ENCODE data around the gene FXN.

FXN gene

DNA sequence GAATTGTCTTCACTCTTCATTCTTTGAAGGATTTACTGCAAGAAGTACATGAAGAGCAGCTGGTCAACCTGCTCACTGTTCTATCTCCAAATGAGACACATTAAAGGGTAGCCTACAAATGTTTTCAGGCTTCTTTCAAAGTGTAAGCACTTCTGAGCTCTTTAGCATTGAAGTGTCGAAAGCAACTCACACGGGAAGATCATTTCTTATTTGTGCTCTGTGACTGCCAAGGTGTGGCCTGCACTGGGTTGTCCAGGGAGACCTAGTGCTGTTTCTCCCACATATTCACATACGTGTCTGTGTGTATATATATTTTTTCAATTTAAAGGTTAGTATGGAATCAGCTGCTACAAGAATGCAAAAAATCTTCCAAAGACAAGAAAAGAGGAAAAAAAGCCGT is 37.6 kb downstream of the FXN start:
- TF ChIP-seq, protein P1, sequence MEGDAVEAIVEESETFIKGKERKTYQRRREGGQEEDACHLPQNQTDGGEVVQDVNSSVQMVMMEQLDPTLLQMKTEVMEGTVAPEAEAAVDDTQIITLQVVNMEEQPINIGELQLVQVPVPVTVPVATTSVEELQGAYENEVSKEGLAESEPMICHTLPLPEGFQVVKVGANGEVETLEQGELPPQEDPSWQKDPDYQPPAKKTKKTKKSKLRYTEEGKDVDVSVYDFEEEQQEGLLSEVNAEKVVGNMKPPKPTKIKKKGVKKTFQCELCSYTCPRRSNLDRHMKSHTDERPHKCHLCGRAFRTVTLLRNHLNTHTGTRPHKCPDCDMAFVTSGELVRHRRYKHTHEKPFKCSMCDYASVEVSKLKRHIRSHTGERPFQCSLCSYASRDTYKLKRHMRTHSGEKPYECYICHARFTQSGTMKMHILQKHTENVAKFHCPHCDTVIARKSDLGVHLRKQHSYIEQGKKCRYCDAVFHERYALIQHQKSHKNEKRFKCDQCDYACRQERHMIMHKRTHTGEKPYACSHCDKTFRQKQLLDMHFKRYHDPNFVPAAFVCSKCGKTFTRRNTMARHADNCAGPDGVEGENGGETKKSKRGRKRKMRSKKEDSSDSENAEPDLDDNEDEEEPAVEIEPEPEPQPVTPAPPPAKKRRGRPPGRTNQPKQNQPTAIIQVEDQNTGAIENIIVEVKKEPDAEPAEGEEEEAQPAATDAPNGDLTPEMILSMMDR (IDR thresholded peaks at IDR 0.05), result no peak

DNA sequence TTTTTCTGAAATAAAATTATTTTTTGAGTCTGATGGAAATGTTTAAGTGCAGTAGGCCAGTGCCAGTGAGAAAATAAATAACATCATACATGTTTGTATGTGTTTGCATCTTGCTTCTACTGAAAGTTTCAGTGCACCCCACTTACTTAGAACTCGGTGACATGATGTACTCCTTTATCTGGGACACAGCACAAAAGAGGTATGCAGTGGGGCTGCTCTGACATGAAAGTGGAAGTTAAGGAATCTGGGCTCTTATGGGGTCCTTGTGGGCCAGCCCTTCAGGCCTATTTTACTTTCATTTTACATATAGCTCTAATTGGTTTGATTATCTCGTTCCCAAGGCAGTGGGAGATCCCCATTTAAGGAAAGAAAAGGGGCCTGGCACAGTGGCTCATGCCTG is 39.2 kb downstream of the FXN start:
- TF ChIP-seq, protein P1 (IDR thresholded peaks at IDR 0.05), result no peak

DNA sequence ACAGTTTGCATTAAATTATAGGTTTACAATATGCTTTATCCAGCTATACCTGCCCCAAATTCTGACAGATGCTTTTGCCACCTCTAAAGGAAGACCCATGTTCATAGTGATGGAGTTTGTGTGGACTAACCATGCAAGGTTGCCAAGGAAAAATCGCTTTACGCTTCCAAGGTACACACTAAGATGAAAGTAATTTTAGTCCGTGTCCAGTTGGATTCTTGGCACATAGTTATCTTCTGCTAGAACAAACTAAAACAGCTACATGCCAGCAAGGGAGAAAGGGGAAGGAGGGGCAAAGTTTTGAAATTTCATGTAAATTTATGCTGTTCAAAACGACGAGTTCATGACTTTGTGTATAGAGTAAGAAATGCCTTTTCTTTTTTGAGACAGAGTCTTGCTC is 41.0 kb downstream of the FXN start:
- TF ChIP-seq, protein P1 (IDR thresholded peaks at IDR 0.05), result no peak

DNA sequence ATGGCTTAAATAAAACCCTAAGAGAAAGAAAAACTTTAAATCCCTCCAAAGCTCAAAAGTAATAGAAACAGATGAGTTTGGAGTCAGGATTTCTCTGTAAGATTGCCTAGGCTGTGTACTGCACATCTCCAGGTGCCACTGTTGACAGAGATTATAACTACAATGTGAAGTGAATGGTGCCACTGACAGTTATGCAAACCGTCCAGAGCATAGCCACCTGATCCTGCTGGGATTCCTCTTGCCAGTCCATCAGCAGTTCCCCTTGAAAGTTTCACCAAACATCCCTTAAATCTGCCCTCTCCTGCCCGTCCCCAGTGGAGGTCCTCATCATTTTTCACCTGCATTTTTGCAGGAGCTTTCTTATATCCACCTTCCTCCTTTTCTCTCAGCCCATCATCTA is 42.5 kb downstream of the FXN start:
- TF ChIP-seq, protein P1 (IDR thresholded peaks at IDR 0.05), result no peak

DNA sequence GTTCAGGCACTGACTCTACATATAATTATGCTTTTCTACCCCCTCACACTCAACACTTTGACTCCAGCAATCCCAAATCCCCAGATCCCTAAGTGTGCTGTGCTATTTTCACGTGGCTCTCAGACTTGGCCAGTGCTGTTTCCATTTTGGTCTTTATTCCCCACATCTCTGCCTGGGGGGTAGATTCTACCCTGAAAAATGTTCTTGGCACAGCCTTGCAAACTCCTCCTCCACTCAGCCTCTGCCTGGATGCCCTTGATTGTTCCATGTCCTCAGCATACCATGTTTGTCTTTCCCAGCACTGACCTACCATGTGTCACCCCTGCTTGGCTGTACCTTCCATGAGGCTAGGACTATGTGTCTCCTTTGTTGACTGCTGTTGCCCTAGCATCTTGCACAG is 43.0 kb downstream of the FXN start:
- TF ChIP-seq, protein P1 (IDR thresholded peaks at IDR 0.05), result no peak

DNA sequence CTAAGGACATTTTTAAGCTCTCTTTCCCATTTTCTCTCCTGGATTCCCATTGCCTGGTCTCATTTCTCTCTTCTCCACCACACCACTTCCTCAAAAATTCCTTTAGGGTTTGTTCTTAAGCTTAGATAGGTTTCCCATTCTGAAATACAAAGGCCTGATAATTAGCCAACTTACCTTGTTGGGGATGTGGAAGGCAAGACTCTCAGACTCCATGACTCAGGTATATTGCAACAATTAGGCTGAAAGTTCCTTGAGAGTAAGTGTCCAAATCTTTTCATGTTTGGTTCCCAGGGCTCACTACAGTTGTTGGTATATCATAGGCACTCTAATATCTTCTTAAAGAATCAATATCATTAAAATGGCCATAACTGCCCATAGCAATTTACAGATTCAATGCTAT is 43.6 kb downstream of the FXN start:
- TF ChIP-seq, protein P1 (IDR thresholded peaks at IDR 0.05), result no peak

DNA sequence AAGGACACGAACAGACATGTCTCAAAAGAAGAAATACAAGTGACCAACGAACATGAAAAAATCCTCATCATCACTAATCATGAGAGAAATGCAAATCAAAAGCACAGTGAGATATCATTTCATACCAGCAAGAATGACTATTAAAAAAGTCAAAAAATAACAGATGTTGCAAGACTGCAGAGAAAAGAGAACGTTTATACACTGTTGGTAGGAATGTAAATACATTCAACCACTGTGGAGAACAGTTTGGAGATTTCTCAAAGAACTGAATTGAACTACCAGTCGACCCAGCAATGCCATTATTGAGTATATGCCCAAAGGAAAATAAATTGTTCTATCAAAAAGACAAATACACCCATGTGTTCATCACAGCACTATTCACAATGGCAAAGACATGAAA is 45.7 kb downstream of the FXN start:
- TF ChIP-seq, protein P1 (IDR thresholded peaks at IDR 0.05), result no peak

DNA sequence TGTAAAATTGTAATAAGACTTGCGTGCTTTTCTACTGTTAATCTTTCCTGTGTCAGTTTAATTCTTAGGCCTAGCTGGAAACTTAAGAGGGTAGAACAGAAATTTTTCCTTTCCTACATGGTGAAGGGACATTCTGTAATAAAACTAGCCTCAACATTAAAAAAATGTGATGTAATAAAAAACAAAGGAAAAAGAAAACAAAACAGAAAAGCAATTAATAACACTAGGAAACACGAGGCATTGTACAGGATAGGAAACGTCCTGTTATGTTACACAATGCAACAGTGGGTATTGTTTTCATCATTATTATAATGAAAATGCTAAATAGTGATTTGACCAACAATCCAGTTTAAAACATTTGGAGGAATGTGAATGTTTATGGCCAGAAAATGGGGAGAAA is 47.8 kb downstream of the FXN start:
- TF ChIP-seq, protein P1 (IDR thresholded peaks at IDR 0.05), result no peak
